HepG2 (cell line): ENCODE results near the gene CD151. TPM values are rescaled to one million over a fixed set of nuclear protein-coding genes. Genes with fewer than 3 reads are reported as not detected.

Experiments used
- ATAC-seq: fragments of 200-7000 bp; cut with Tn5 transposase; 3 replicates; pipeline ENCODE4 v1.9.1; 2020; ENCODE audit warnings: mild to moderate bottlenecking, moderate library complexity
- BruUV-seq: library from RNA; stranded (reverse); fragments of 400-500 nt; replicated peaks from 2 replicates; lab custom pipeline; 2021; lab: Mats Ljungman, UMichigan
- CTCF ChIA-PET: fragments of 300-600 bp; formaldehyde crosslinking; extraction: SDS; loops from one replicate; lab custom pipeline; 2021; ENCODE audit warnings: low total read pairs, inconsistent platforms, low intra/inter-chr PET ratio; lab: Yijun Ruan, JAX
- POLR2A ChIA-PET: fragments of 350-600 bp; sonication (Branson Sonifier 250); formaldehyde crosslinking; loops from one replicate; lab custom pipeline; 2020; ENCODE audit warnings: antibody characterized with exemption, inconsistent platforms; lab: Yijun Ruan, JAX
- DNase-seq: peaks from one replicate; pipeline ENCODE4 v3.0.0-alpha.2; 2015; ENCODE audit warnings: low spot score
- FAIRE-seq: peaks from 3 replicates; lab custom pipeline; 2011; peaks lifted over from hg19 to GRCh38; lab: Jason Lieb, UNC
- H2AFZ ChIP-seq: one replicate; pipeline ENCODE4 v1.6.1; 2011; ENCODE audit warnings: low read length, inconsistent platforms
- H3K27ac ChIP-seq: fragments of 300-600 bp; 3 replicates; pipeline ENCODE4 v1.8.0; 2011; ENCODE audit warnings: mixed run types, mild to moderate bottlenecking, mixed read lengths, low read length, inconsistent platforms; ENCODE audit not compliant: insufficient read depth; ENCODE audit errors: extremely low read length
- H3K27me3 ChIP-seq, 2 experiments: fragments of 200-600 bp in 1 of 2; 2 replicates in 1 of 2; 3 replicates in 1 of 2; pipeline versions ENCODE4 v1.6.0 to v1.8.0; 2011; ENCODE audit warnings: low read length in 2 of 2, mild to moderate bottlenecking in 2 of 2, moderate library complexity in 2 of 2, inconsistent platforms in 1 of 2; ENCODE audit not compliant: insufficient read depth in 2 of 2, control insufficient read depth in 1 of 2
- H3K36me3 ChIP-seq, 2 experiments: fragments of 200-600 bp in 1 of 2; replicated peaks in 1 of 2; 2 replicates in 1 of 2; 3 replicates in 1 of 2; pipeline versions ENCODE4 v1.5.1 to v1.8.0; 2011; ENCODE audit warnings: low read length in 2 of 2, inconsistent platforms in 1 of 2; ENCODE audit not compliant: insufficient read depth in 2 of 2, control insufficient read depth in 1 of 2
- H3K4me1 ChIP-seq: 2 replicates; pipeline ENCODE4 v1.5.1; 2012; ENCODE audit warnings: low read length, inconsistent platforms; ENCODE audit not compliant: insufficient read depth
- H3K4me2 ChIP-seq: 2 replicates; pipeline ENCODE4 v1.6.0; 2011; ENCODE audit warnings: low read depth, low read length, inconsistent platforms
- H3K4me3 ChIP-seq, 3 experiments: fragments of 200-600 bp in 1 of 3; sonication (generic), shearing (Covaris generic) in 1 of 3; replicated peaks in 1 of 3; 2 replicates each; pipeline ENCODE4 v1.5.1; 2011 to 2016; ENCODE audit warnings: low read length in 3 of 3, inconsistent platforms in 2 of 3, low read depth in 2 of 3, mild to moderate bottlenecking in 2 of 3, control low read depth in 1 of 3, mixed read lengths in 1 of 3; ENCODE audit not compliant: insufficient read depth in 1 of 3
- H3K79me2 ChIP-seq: one replicate; pipeline ENCODE4 v1.6.1; 2011; ENCODE audit warnings: low read length, inconsistent platforms; ENCODE audit not compliant: insufficient read depth
- H3K9ac ChIP-seq: 2 replicates; pipeline ENCODE4 v1.6.0; 2011; ENCODE audit warnings: mild to moderate bottlenecking, low read depth, low read length, inconsistent platforms; ENCODE audit not compliant: insufficient read depth
- H3K9me3 ChIP-seq: 2 replicates; pipeline ENCODE4 v1.5.1; 2012; ENCODE audit warnings: mild to moderate bottlenecking, low read length
- H4K20me1 ChIP-seq: 2 replicates; pipeline ENCODE4 v1.6.0; 2011; ENCODE audit warnings: inconsistent platforms, mild to moderate bottlenecking, low read length, moderate library complexity; ENCODE audit not compliant: insufficient read depth
- BHLHE40 ChIP-seq: IDR thresholded peaks from 2 replicates; pipeline ENCODE4 v1.6.1; 2011; ENCODE audit warnings: low read length, improper control_type of control experiment
- IKZF1 ChIP-seq: fragments of 450-650 bp; IDR thresholded peaks from 2 replicates; pipeline ENCODE4 v1.7.1; 2016
- MXD4 ChIP-seq: IDR thresholded peaks from 2 replicates; pipeline ENCODE4 v1.6.1; 2016; ENCODE audit warnings: mild to moderate bottlenecking, missing biosample characterization, missing genetic modification reagents
- MYPOP ChIP-seq: sonication (generic); formaldehyde crosslinking; IDR thresholded peaks from 2 replicates; pipeline ENCODE4 v1.8.1; 2023; ENCODE audit warnings: mild to moderate bottlenecking, moderate library complexity, missing genetic modification reagents
- NONO ChIP-seq, 2 experiments: fragments of 450-650 bp in 1 of 2; sonication (generic) in 1 of 2; formaldehyde crosslinking in 1 of 2; IDR thresholded peaks in 1 of 2; conservative IDR thresholded peaks in 1 of 2; 2 replicates each; pipeline versions ENCODE4 v1.6.1 to v1.8.0; 2017 to 2022; ENCODE audit warnings: mild to moderate bottlenecking in 1 of 2, missing genetic modification reagents in 1 of 2, moderate library complexity in 1 of 2
- PAXIP1 ChIP-seq: sonication (generic); formaldehyde crosslinking; conservative IDR thresholded peaks from 2 replicates; pipeline ENCODE4 v1.4.0; 2020; ENCODE audit warnings: mild to moderate bottlenecking, missing genetic modification reagents, moderate library complexity
- TFE3 ChIP-seq: IDR thresholded peaks from 2 replicates; pipeline ENCODE4 v1.6.1; 2016
- THAP11 ChIP-seq: IDR thresholded peaks from 2 replicates; pipeline ENCODE4 v1.6.1; 2016; ENCODE audit warnings: missing biosample characterization, missing genetic modification reagents
- XRCC5 ChIP-seq: fragments of 200-400 bp; formaldehyde crosslinking; optimal IDR thresholded peaks from 2 replicates; pipeline ENCODE3; 2017; ENCODE audit warnings: mild to moderate bottlenecking, low read length
- ZSCAN25 ChIP-seq: sonication (generic); formaldehyde crosslinking; IDR thresholded peaks from 2 replicates; pipeline ENCODE4 v1.8.0; 2022; ENCODE audit warnings: mild to moderate bottlenecking, missing genetic modification reagents
- WGBS: methylation state at CpG from one replicate; pipeline ENCODE4 v1.1.6; 2017; ENCODE audit warnings: low lambda C conversion rate; 5-methylcytosine and 5-hydroxymethylcytosine counted together
- in situ Hi-C: cut with HindIII; loops from 2 replicates; pipeline ENCODE4 v1.10.0; 2017; ENCODE audit warnings: low pct_unique_long_range_greater_than_20kb; ENCODE audit not compliant: extremely low pct_ligation_motif_present
- intact Hi-C: fragments of 100-400 bp; cut with micrococcal nuclease; formaldehyde crosslinking; loops from one replicate; pipeline ENCODE4 v1.10.0; 2022; ENCODE audit not compliant: unreplicated experiment
- polyA plus RNA-seq, 8 experiments: library from polyadenylated mRNA; depleted of rRNA in 3 of 8; stranded (reverse) in 7 of 8; unstranded in 1 of 8; fragments of >200 nt; fragmentation: Illumina TruSeq in 4 of 8; extraction: Trizol in 4 of 8; gene quantifications; 2 replicates each; pipeline versions ENCODE4 v1.2.1 to v1.2.3, GENCODE V29; 2011 to 2016; ENCODE audit warnings: low read depth in 4 of 8, missing spikeins in 1 of 8, mixed read lengths in 1 of 8; ENCODE audit not compliant: insufficient read depth in 1 of 8
- total RNA-seq, 5 experiments: library from RNA; depleted of rRNA; stranded (reverse); fragments of >200 nt; fragmentation: Illumina TruSeq; extraction: Trizol; gene quantifications; 2 replicates each; pipeline ENCODE4 v1.2.3, GENCODE V29; 2016; ENCODE audit warnings: low read depth in 1 of 5

CD151 gene
- total and polyA plus RNA-seq, 2 of the 13 experiments (the other 11 are each of a cell fraction or from before 2014, with no cell fraction given): 125 to 197 TPM

- DNase-seq (peak; percentile 88), FAIRE-seq (peak; percentile 96), ATAC-seq (peak; percentile 45)
- Histone ChIP-seq H2AFZ (no peak overlapping the region), H3K79me2 (peaks cover 25% of the 10 kb centered on the region), H3K9ac (peak overlapping the region; percentile 92), H3K27me3 (no peaks in the 10 kb centered on the region), H3K36me3 (peaks cover 2 to 8% of the 10 kb centered on the region in 2 experiments), H3K4me2 (peak overlapping the region; percentile 85), H3K27ac (peak overlapping the region; percentile 83), H4K20me1 (peaks cover 15% of the 10 kb centered on the region; the same call in 1 of the 2 replicates), H3K4me3 (peak overlapping the region; percentile 97 to 100 (median 98); a peak in 5 of 6 replicates), H3K4me1 (peaks cover 40% of the 10 kb centered on the region), H3K9me3 (no peaks in the 10 kb centered on the region)
- in situ Hi-C loops (no loop called here), intact Hi-C loops (loop anchor here (5.0 kb wide), 1 partner anchor 38 kb away; the partner anchor contains the start of genes PIDD1 and RPLP2)
- POLR2A ChIA-PET: interaction anchor here (0.6 to 11.1 kb wide), 13 partner anchors 12 to 205 kb away, joined by 3 to 141 read pairs (median 4); partner anchors contain the start of genes CD151, CRACR2B, PNPLA2 and RPLP2
- BruUV-seq: no TSS peak
- CTCF ChIA-PET: no interaction called here
- 37% methylated on average over 20 of the region's 31 CpGs for WGBS
- TF ChIP-seq MYPOP (peak; percentile 35; the same call in 1 of the 2 replicates), BHLHE40 (peak; percentile 42), ZSCAN25 (peak; percentile 64; the same call in 1 of the 2 replicates), TFE3 (CRISPR knock-in tag) (peak; percentile 90), THAP11 (CRISPR knock-in tag) (0 out of 2 replicates have a peak, but pooled peaks have one; percentile 12), NONO (IDR thresholded peaks at IDR 0.05) (no peak), NONO (CRISPR knock-in tag; conservative IDR thresholded peaks at IDR 0.05) (0 out of 2 replicates have a peak, but pooled peaks have one; percentile 41), IKZF1 (no peak), XRCC5 (no peak), PAXIP1 (CRISPR knock-in tag) (peak; percentile 47), MXD4 (peak; percentile 50; the same call in 1 of the 2 replicates)
Observed at GRCh38 chr11:844693-845644, 12.2 kb downstream of the CD151 start.
